ENCODE data around the gene NLK.

GRCh38 chr17:28043296-28043695 lies 819 bp downstream of the NLK start:
- TF ChIP-seq CTCF (IDR thresholded peaks at IDR 0.05) (no peak), ATF3 (CRISPR knock-in tag; conservative IDR thresholded peaks at IDR 0.05) (no peak), ATF2 (CRISPR knock-in tag; IDR thresholded peaks at IDR 0.05; ENCODE audit: borderline replicate concordance, low read depth) (no peak), TEAD1 (CRISPR knock-in tag; IDR thresholded peaks at IDR 0.05) (no peak), MAX (CRISPR knock-in tag; IDR thresholded peaks at IDR 0.05) (no peak)
- TF ChIP-seq, protein P1, sequence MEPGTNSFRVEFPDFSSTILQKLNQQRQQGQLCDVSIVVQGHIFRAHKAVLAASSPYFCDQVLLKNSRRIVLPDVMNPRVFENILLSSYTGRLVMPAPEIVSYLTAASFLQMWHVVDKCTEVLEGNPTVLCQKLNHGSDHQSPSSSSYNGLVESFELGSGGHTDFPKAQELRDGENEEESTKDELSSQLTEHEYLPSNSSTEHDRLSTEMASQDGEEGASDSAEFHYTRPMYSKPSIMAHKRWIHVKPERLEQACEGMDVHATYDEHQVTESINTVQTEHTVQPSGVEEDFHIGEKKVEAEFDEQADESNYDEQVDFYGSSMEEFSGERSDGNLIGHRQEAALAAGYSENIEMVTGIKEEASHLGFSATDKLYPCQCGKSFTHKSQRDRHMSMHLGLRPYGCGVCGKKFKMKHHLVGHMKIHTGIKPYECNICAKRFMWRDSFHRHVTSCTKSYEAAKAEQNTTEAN (CRISPR knock-in tag; IDR thresholded peaks at IDR 0.05): no peak
- TF ChIP-seq, protein P2, sequence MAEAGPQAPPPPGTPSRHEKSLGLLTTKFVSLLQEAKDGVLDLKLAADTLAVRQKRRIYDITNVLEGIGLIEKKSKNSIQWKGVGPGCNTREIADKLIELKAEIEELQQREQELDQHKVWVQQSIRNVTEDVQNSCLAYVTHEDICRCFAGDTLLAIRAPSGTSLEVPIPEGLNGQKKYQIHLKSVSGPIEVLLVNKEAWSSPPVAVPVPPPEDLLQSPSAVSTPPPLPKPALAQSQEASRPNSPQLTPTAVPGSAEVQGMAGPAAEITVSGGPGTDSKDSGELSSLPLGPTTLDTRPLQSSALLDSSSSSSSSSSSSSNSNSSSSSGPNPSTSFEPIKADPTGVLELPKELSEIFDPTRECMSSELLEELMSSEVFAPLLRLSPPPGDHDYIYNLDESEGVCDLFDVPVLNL (CRISPR knock-in tag; IDR thresholded peaks at IDR 0.05; ENCODE audit: borderline replicate concordance, low read depth): no peak
